Activated CD4-positive, alpha-beta memory T cell treated with anti-CD3 and anti-CD28 coated beads for 36 hours (primary cell): ENCODE data around the gene SH3BP5L. TPM values are rescaled to one million over a fixed set of nuclear protein-coding genes. Genes with fewer than 3 reads are reported as not detected.

Source experiments
- CTCF ChIA-PET: fragments of 350-600 bp; sonication (Branson Sonifier 250); formaldehyde crosslinking; loops from one replicate; lab custom pipeline; 2021; ENCODE audit warnings: antibody characterized with exemption, inconsistent platforms; lab: Charles Lee
- POLR2A ChIA-PET: fragments of 350-600 bp; sonication (Branson Sonifier 250); formaldehyde crosslinking; loops from one replicate; lab custom pipeline; 2021; ENCODE audit warnings: antibody characterized with exemption; lab: Charles Lee
- DNase-seq: peaks from one replicate; pipeline ENCODE4 v3.0.0-alpha.2; 2020
- H3K27ac Mint-ChIP-seq: one replicate; pipeline ENCODE4 v1.8.0; 2021; ENCODE audit warnings: mixed read lengths
- H3K27me3 Mint-ChIP-seq: one replicate; pipeline ENCODE4 v1.8.0; 2021; ENCODE audit warnings: mixed read lengths
- H3K36me3 Mint-ChIP-seq: one replicate; pipeline ENCODE4 v1.8.0; 2021; ENCODE audit warnings: mixed read lengths
- H3K4me1 Mint-ChIP-seq: one replicate; pipeline ENCODE4 v1.8.0; 2021; ENCODE audit warnings: low read depth, mixed read lengths
- H3K4me3 Mint-ChIP-seq: one replicate; pipeline ENCODE4 v1.8.0; 2021; ENCODE audit warnings: mild to moderate bottlenecking, mixed read lengths
- H3K9me3 Mint-ChIP-seq: one replicate; pipeline ENCODE4 v1.8.0; 2021; ENCODE audit warnings: mixed read lengths
- intact Hi-C: fragments of 100-400 bp; cut with micrococcal nuclease; formaldehyde crosslinking; loops from one replicate; pipeline ENCODE4 v1.15.1; 2023
- total RNA-seq, 2 experiments: library from RNA; stranded (reverse); gene quantifications; one replicate each; pipeline ENCODE4 v1.2.3, GENCODE V29; 2021

Gene SH3BP5L
- total RNA-seq, 2 experiments from 2014 or later: 19.7 to 19.9 TPM

- intact Hi-C loops: loop anchor here (1.0 kb wide), 4 partner anchors 14 to 47 kb away; partner anchors contain the start of genes PGBD2 and ZNF672
- Mint-ChIP-seq H3K4me3 (peak within 1 kb of the TSS; percentile 91), H3K9me3 (no peaks in the 10 kb centered on the region), H3K36me3 (peaks cover 18% of the 10 kb centered on the region), H3K27me3 (no peaks in the 10 kb centered on the region), H3K4me1 (peaks cover 51% of the 10 kb centered on the region), H3K27ac (peak within 1 kb of the TSS; percentile 92)
- CTCF ChIA-PET: interaction anchor here (0.6 to 3.2 kb wide), 13 partner anchors 12 to 1998 kb away, joined by 3 to 29 read pairs (median 5); partner anchors contain the start of genes PGBD2, SH3BP5L and ZNF672
- POLR2A ChIA-PET: interaction anchor here (0.6 to 2.9 kb wide), 7 partner anchors 14 to 47 kb away, joined by 3 to 47 read pairs (median 5); partner anchors contain the start of genes PGBD2, SH3BP5L and ZNF672
- DNase-seq: peak; percentile 98
These were observed 33.5 kb upstream of the SH3BP5L start, which contains the start of gene ZNF692 for GRCh38 chr1:248858891-248859889. TSS of gene ZNF692 (minus strand) at chr1:248859085. CDS start at chr1:248858309, 776 bp downstream.

- peak overlapping the region; percentile 92 for H3K27ac Mint-ChIP-seq
- intact Hi-C loops: loop anchor here (1.0 kb wide), 2 partner anchors 20 to 48 kb away; partner anchors contain the start of genes PGBD2 and ZNF672
- H3K4me1 Mint-ChIP-seq: peaks cover 44% of the 10 kb centered on the region
- CTCF ChIA-PET: interaction anchor here (0.6 to 3.2 kb wide), 13 partner anchors 11 to 1997 kb away, joined by 3 to 29 read pairs (median 5); partner anchors contain the start of genes PGBD2, SH3BP5L and ZNF672
- H3K4me3 Mint-ChIP-seq: peak overlapping the region; percentile 91
- H3K27me3 Mint-ChIP-seq: no peaks in the 10 kb centered on the region
- no peaks in the 10 kb centered on the region for H3K9me3 Mint-ChIP-seq
- peak; percentile 59 for DNase-seq
- POLR2A ChIA-PET: interaction anchor here (0.7 to 2.9 kb wide), 6 partner anchors 13 to 48 kb away, joined by 3 to 47 read pairs (median 8); partner anchors contain the start of genes PGBD2, SH3BP5L and ZNF672
- H3K36me3 Mint-ChIP-seq: peaks cover 22% of the 10 kb centered on the region
These were observed 32.6 kb upstream of the SH3BP5L start for GRCh38 chr1:248858096-248858890.

- peaks cover 22% of the 10 kb centered on the region for H3K36me3 Mint-ChIP-seq
- CTCF ChIA-PET: interaction anchor here (0.7 to 3.2 kb wide), 8 partner anchors 16 to 68 kb away, joined by 3 to 29 read pairs (median 12); partner anchors contain the start of genes PGBD2, SH3BP5L and ZNF672
These were observed 32.0 kb upstream of the SH3BP5L start for GRCh38 chr1:248857749-248858095.

GRCh38 chr1:248857201-248857600 is 31.5 kb upstream of the SH3BP5L start:
- no peaks in the 10 kb centered on the region for H3K9me3 Mint-ChIP-seq
- intact Hi-C loops: no loop called here
- H3K4me1 Mint-ChIP-seq: peaks cover 37% of the 10 kb centered on the region
- DNase-seq: no peak
- ChIA-PET POLR2A (no interaction called here), CTCF (interaction anchor here (2.8 kb wide), 1 partner anchor 19 kb away, joined by 29 read pairs; the partner anchor contains the start of gene ZNF672)
- no peaks in the 10 kb centered on the region for H3K27me3 Mint-ChIP-seq
- H3K36me3 Mint-ChIP-seq: peaks cover 22% of the 10 kb centered on the region
- H3K27ac Mint-ChIP-seq: peak overlapping the region; percentile 92
- peak overlapping the region; percentile 91 for H3K4me3 Mint-ChIP-seq

More at GRCh38 chr1:248857749-248858095, 32.0 kb upstream of the SH3BP5L start:
- H3K27ac Mint-ChIP-seq: peak overlapping the region; percentile 92
- POLR2A ChIA-PET: interaction anchor here (1.3 to 2.9 kb wide), 3 partner anchors 13 to 32 kb away, joined by 3 to 47 read pairs (median 25); partner anchors contain the start of genes SH3BP5L and ZNF672
- H3K27me3 Mint-ChIP-seq: no peaks in the 10 kb centered on the region
- no peaks in the 10 kb centered on the region for H3K9me3 Mint-ChIP-seq
- intact Hi-C loops: loop anchor here (1.0 kb wide), 2 partner anchors 19 to 49 kb away; partner anchors contain the start of genes PGBD2 and ZNF672
- H3K4me1 Mint-ChIP-seq: peaks cover 42% of the 10 kb centered on the region
- DNase-seq: no peak
- H3K4me3 Mint-ChIP-seq: peak overlapping the region; percentile 91

- Mint-ChIP-seq H3K4me3 (no peak overlapping the region), H3K36me3 (peaks cover 22% of the 10 kb centered on the region), H3K27ac (peak overlapping the region; percentile 30), H3K9me3 (no peaks in the 10 kb centered on the region), H3K27me3 (no peaks in the 10 kb centered on the region), H3K4me1 (peaks cover 30% of the 10 kb centered on the region)
- POLR2A ChIA-PET: no interaction called here
- intact Hi-C loops: no loop called here
- DNase-seq: no peak
- CTCF ChIA-PET: no interaction called here
These were observed 30.5 kb upstream of the SH3BP5L start for GRCh38 chr1:248856176-248856575.

- ChIA-PET POLR2A (no interaction called here), CTCF (no interaction called here)
- peaks cover 30% of the 10 kb centered on the region for H3K4me1 Mint-ChIP-seq
- H3K36me3 Mint-ChIP-seq: peaks cover 22% of the 10 kb centered on the region
- intact Hi-C loops: no loop called here
- no peak overlapping the region for H3K4me3 Mint-ChIP-seq
- no peak for DNase-seq
- H3K27ac Mint-ChIP-seq: no peak overlapping the region
- H3K27me3 Mint-ChIP-seq: no peaks in the 10 kb centered on the region
- H3K9me3 Mint-ChIP-seq: no peaks in the 10 kb centered on the region
These were observed 29.9 kb upstream of the SH3BP5L start for GRCh38 chr1:248855580-248855979.

- H3K4me1 Mint-ChIP-seq: peaks cover 20% of the 10 kb centered on the region
- ChIA-PET POLR2A (interaction anchor here (1.0 kb wide), 1 partner anchor 12 kb away, joined by 3 read pairs; no protein-coding TSS in a partner anchor), CTCF (no interaction called here)
- H3K9me3 Mint-ChIP-seq: no peaks in the 10 kb centered on the region
- no peak overlapping the region for H3K4me3 Mint-ChIP-seq
- H3K27me3 Mint-ChIP-seq: no peaks in the 10 kb centered on the region
- H3K36me3 Mint-ChIP-seq: peaks cover 26% of the 10 kb centered on the region
- intact Hi-C loops: no loop called here
- H3K27ac Mint-ChIP-seq: peak overlapping the region; percentile 40
- DNase-seq: no peak
These were observed 28.1 kb upstream of the SH3BP5L start for GRCh38 chr1:248853663-248854375.

- CTCF ChIA-PET: no interaction called here
These were observed 27.0 kb upstream of the SH3BP5L start for GRCh38 chr1:248852481-248853405.

GRCh38 chr1:248851390-248851789 is 25.7 kb upstream of the SH3BP5L start:
- no peak overlapping the region for H3K27ac Mint-ChIP-seq
- CTCF ChIA-PET: interaction anchor here (1.2 kb wide), 1 partner anchor 9 kb away, joined by 3 read pairs; no protein-coding TSS in a partner anchor
- peaks cover 35% of the 10 kb centered on the region for H3K36me3 Mint-ChIP-seq

More at GRCh38 chr1:248852481-248853405, 27.0 kb upstream of the SH3BP5L start:
- Mint-ChIP-seq H3K4me3 (no peak overlapping the region), H3K27ac (no peak overlapping the region), H3K9me3 (no peaks in the 10 kb centered on the region), H3K27me3 (no peaks in the 10 kb centered on the region), H3K4me1 (peaks cover 20% of the 10 kb centered on the region), H3K36me3 (peaks cover 31% of the 10 kb centered on the region)
- POLR2A ChIA-PET: interaction anchor here (1.0 kb wide), 1 partner anchor 11 kb away, joined by 3 read pairs; no protein-coding TSS in a partner anchor
- no peak for DNase-seq
- intact Hi-C loops: no loop called here

More at GRCh38 chr1:248851390-248851789, 25.7 kb upstream of the SH3BP5L start:
- Mint-ChIP-seq H3K4me1 (peaks cover 9% of the 10 kb centered on the region), H3K9me3 (no peaks in the 10 kb centered on the region), H3K27me3 (no peaks in the 10 kb centered on the region), H3K4me3 (no peak overlapping the region)
- intact Hi-C loops: no loop called here
- DNase-seq: no peak
- POLR2A ChIA-PET: no interaction called here
